GM12878 (cell line): Measurements from ENCODE around the gene TTYH3.

ENCODE experiments used
- BACH1 ChIP-seq: fragments of 450-650 bp; IDR thresholded peaks from 2 replicates; pipeline ENCODE4 v1.6.1; 2017; ENCODE audit warnings: mild to moderate bottlenecking, borderline replicate concordance
- FOS ChIP-seq: IDR thresholded peaks from 3 replicates; pipeline ENCODE4 v1.6.1; 2011; ENCODE audit warnings: borderline replicate concordance; ENCODE audit not compliant: insufficient read length; ENCODE audit errors: extremely low read depth
- JUND ChIP-seq: IDR thresholded peaks from 2 replicates; pipeline ENCODE4 v1.6.1; 2012; ENCODE audit warnings: low read depth, mild to moderate bottlenecking, low read length, improper control_type of control experiment, moderate library complexity
- KAT2A ChIP-seq: conservative IDR thresholded peaks from 2 replicates; pipeline ENCODE4 v1.6.1; 2011; ENCODE audit warnings: low read depth, low read length; ENCODE audit not compliant: control insufficient read depth
- POLR2A ChIP-seq: IDR thresholded peaks from 2 replicates; pipeline ENCODE4 v1.6.1; 2011; ENCODE audit warnings: low read depth, mild to moderate bottlenecking, low read length
- SMC3 ChIP-seq: IDR thresholded peaks from 2 replicates; pipeline ENCODE4 v1.6.1; 2011; ENCODE audit warnings: low read length, improper control_type of control experiment, borderline replicate concordance
- TCF12 ChIP-seq: IDR thresholded peaks from 2 replicates; pipeline ENCODE4 v1.6.1; 2011; ENCODE audit warnings: low read depth, mild to moderate bottlenecking, low read length
- ZBTB40 ChIP-seq: fragments of 450-650 bp; IDR thresholded peaks from 2 replicates; pipeline ENCODE4 v1.6.1; 2016; ENCODE audit warnings: mild to moderate bottlenecking, moderate library complexity, borderline replicate concordance
- TF ChIP-seq, protein P1 (sequence below): IDR thresholded peaks from 2 replicates; pipeline ENCODE4 v1.6.1; 2012; ENCODE audit warnings: mild to moderate bottlenecking, low read depth, low read length
- TF ChIP-seq, protein P2 (sequence below): IDR thresholded peaks from 2 replicates; pipeline ENCODE4 v1.6.1; 2011; ENCODE audit warnings: borderline replicate concordance, low read depth, mild to moderate bottlenecking, moderate library complexity, mixed read lengths, low read length; ENCODE audit not compliant: insufficient read depth; ENCODE audit errors: extremely low read length
- TF ChIP-seq, protein P3 (sequence below), 3 experiments: IDR thresholded peaks in 2 of 3; conservative IDR thresholded peaks in 1 of 3; 2 replicates each; pipeline ENCODE4 v1.5.1; 2011; ENCODE audit warnings: low read depth in 3 of 3, low read length in 3 of 3, mild to moderate bottlenecking in 3 of 3, control low read depth in 2 of 3, moderate library complexity in 2 of 3, inconsistent platforms in 1 of 3, mixed read lengths in 1 of 3; ENCODE audit not compliant: control insufficient read depth in 2 of 3, insufficient read depth in 1 of 3; ENCODE audit errors: extremely low read depth in 1 of 3
- TF ChIP-seq, protein P4 (sequence below): IDR thresholded peaks from 2 replicates; pipeline ENCODE4 v1.6.1; 2011; ENCODE audit warnings: mild to moderate bottlenecking, low read depth, low read length, moderate library complexity; ENCODE audit not compliant: insufficient replicate concordance

- TF ChIP-seq, protein P1, sequence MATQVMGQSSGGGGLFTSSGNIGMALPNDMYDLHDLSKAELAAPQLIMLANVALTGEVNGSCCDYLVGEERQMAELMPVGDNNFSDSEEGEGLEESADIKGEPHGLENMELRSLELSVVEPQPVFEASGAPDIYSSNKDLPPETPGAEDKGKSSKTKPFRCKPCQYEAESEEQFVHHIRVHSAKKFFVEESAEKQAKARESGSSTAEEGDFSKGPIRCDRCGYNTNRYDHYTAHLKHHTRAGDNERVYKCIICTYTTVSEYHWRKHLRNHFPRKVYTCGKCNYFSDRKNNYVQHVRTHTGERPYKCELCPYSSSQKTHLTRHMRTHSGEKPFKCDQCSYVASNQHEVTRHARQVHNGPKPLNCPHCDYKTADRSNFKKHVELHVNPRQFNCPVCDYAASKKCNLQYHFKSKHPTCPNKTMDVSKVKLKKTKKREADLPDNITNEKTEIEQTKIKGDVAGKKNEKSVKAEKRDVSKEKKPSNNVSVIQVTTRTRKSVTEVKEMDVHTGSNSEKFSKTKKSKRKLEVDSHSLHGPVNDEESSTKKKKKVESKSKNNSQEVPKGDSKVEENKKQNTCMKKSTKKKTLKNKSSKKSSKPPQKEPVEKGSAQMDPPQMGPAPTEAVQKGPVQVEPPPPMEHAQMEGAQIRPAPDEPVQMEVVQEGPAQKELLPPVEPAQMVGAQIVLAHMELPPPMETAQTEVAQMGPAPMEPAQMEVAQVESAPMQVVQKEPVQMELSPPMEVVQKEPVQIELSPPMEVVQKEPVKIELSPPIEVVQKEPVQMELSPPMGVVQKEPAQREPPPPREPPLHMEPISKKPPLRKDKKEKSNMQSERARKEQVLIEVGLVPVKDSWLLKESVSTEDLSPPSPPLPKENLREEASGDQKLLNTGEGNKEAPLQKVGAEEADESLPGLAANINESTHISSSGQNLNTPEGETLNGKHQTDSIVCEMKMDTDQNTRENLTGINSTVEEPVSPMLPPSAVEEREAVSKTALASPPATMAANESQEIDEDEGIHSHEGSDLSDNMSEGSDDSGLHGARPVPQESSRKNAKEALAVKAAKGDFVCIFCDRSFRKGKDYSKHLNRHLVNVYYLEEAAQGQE: no peak
- no peak for TF ChIP-seq BACH1
- TF ChIP-seq, protein P2, sequence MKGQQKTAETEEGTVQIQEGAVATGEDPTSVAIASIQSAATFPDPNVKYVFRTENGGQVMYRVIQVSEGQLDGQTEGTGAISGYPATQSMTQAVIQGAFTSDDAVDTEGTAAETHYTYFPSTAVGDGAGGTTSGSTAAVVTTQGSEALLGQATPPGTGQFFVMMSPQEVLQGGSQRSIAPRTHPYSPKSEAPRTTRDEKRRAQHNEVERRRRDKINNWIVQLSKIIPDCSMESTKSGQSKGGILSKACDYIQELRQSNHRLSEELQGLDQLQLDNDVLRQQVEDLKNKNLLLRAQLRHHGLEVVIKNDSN: no peak
- no peak for TF ChIP-seq JUND
- TF ChIP-seq, protein P3, sequence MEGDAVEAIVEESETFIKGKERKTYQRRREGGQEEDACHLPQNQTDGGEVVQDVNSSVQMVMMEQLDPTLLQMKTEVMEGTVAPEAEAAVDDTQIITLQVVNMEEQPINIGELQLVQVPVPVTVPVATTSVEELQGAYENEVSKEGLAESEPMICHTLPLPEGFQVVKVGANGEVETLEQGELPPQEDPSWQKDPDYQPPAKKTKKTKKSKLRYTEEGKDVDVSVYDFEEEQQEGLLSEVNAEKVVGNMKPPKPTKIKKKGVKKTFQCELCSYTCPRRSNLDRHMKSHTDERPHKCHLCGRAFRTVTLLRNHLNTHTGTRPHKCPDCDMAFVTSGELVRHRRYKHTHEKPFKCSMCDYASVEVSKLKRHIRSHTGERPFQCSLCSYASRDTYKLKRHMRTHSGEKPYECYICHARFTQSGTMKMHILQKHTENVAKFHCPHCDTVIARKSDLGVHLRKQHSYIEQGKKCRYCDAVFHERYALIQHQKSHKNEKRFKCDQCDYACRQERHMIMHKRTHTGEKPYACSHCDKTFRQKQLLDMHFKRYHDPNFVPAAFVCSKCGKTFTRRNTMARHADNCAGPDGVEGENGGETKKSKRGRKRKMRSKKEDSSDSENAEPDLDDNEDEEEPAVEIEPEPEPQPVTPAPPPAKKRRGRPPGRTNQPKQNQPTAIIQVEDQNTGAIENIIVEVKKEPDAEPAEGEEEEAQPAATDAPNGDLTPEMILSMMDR (IDR thresholded peaks at IDR 0.05 in 2 of 3, conservative IDR thresholded peaks at IDR 0.05 in 1 of 3; ENCODE audit: control insufficient read depth in 2 of 3, extremely low read depth in 1 of 3, insufficient read depth in 1 of 3, low read depth in 3 of 3, low read length in 3 of 3): no peak
- no peak for TF ChIP-seq FOS
- no peak for TF ChIP-seq ZBTB40
- no peak for TF ChIP-seq TCF12
- no peak for TF ChIP-seq KAT2A
- no peak for TF ChIP-seq SMC3
- TF ChIP-seq, protein P4, sequence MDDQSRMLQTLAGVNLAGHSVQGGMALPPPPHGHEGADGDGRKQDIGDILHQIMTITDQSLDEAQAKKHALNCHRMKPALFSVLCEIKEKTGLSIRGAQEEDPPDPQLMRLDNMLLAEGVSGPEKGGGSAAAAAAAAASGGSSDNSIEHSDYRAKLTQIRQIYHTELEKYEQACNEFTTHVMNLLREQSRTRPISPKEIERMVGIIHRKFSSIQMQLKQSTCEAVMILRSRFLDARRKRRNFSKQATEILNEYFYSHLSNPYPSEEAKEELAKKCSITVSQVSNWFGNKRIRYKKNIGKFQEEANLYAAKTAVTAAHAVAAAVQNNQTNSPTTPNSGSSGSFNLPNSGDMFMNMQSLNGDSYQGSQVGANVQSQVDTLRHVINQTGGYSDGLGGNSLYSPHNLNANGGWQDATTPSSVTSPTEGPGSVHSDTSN: no peak
- TF ChIP-seq POLR2A: no peak
Observed at GRCh38 chr7:2604608-2605174, 27.1 kb upstream of the TTYH3 start.
